ENCODE results near the gene FBXL15. TPM values are rescaled to one million over a fixed set of nuclear protein-coding genes. Genes with fewer than 3 reads are reported as not detected.

FBXL15 gene
- total RNA-seq, 4 donors from 2014 or later = 18.6 to 41.9 (median 26.1) TPM

- H3K27ac ChIP-seq = peak overlapping the region in 3 of 4 donors; percentile 52 to 98 (median 96)
- no peak overlapping the region for H3K4me3 ChIP-seq
- no peaks in the 10 kb centered on the region for H3K9me3 ChIP-seq
- no peak for ATAC-seq
- peaks cover 14% of the 10 kb centered on the region for H3K27me3 ChIP-seq
- 40% methylated on average over 1 of the region's 13 CpGs; no CpG with 5 or more reads in 1 of the 2 donors for WGBS, 2 donors (ENCODE audit: low coverage in 1 of 2)
- H3K36me3 ChIP-seq = peaks cover 0 to 44% of the 10 kb centered on the region in 2 donors
- peaks cover 0 to 84% (median 13%) of the 10 kb centered on the region in 3 donors for H3K4me1 ChIP-seq
- TF ChIP-seq POLR2AphosphoS5 (IDR thresholded peaks at IDR 0.05) (no peak), CTCF (IDR thresholded peaks at IDR 0.05) (no peak), POLR2A (IDR thresholded peaks at IDR 0.05) (no peak), EP300 (IDR thresholded peaks at IDR 0.05) (no peak)
Observed at GRCh38 chr10:102403115-102403514, 17.5 kb upstream of the FBXL15 start.

GRCh38 chr10:102404361-102405107 lies 16.1 kb upstream of the FBXL15 start:
- peak overlapping the region in 3 of 4 donors; percentile 80 to 96 (median 95) for H3K27ac ChIP-seq
- H3K36me3 ChIP-seq = peaks cover 0 to 38% of the 10 kb centered on the region in 2 donors
- H3K27me3 ChIP-seq = peaks cover 29% of the 10 kb centered on the region
- no peak overlapping the region for H3K4me3 ChIP-seq
- no peaks in the 10 kb centered on the region for H3K9me3 ChIP-seq
- H3K4me1 ChIP-seq = peaks cover 0 to 84% (median 9%) of the 10 kb centered on the region in 3 donors
- no peak for ATAC-seq
- WGBS, 2 donors (ENCODE audit: low coverage in 1 of 2) = 68 to 75% methylated on average over 7 to 8 of the region's 17 CpGs
- TF ChIP-seq POLR2AphosphoS5 (IDR thresholded peaks at IDR 0.05) = no peak
- TF ChIP-seq POLR2A (IDR thresholded peaks at IDR 0.05) = no peak
- TF ChIP-seq EP300 (IDR thresholded peaks at IDR 0.05) = no peak
- no peak for TF ChIP-seq CTCF (IDR thresholded peaks at IDR 0.05)

- H3K9me3 ChIP-seq = no peaks in the 10 kb centered on the region
- ATAC-seq = no peak
- peak overlapping the region in 3 of 4 donors; percentile 80 to 96 (median 95) for H3K27ac ChIP-seq
- no CpG with 5 or more reads among the region's 19 CpGs for WGBS, 2 donors (ENCODE audit: low coverage in 1 of 2)
- peaks cover 35% of the 10 kb centered on the region for H3K27me3 ChIP-seq
- peaks cover 0 to 35% of the 10 kb centered on the region in 2 donors for H3K36me3 ChIP-seq
- TF ChIP-seq CTCF (IDR thresholded peaks at IDR 0.05) (no peak), POLR2A (IDR thresholded peaks at IDR 0.05) (no peak), EP300 (IDR thresholded peaks at IDR 0.05) (no peak), POLR2AphosphoS5 (IDR thresholded peaks at IDR 0.05) (no peak)
- peaks cover 0 to 84% (median 8%) of the 10 kb centered on the region in 3 donors for H3K4me1 ChIP-seq
- no peak overlapping the region for H3K4me3 ChIP-seq
Observed at GRCh38 chr10:102405108-102405571, 15.5 kb upstream of the FBXL15 start.

- peak overlapping the region in 3 of 4 donors; percentile 80 to 96 (median 95) for H3K27ac ChIP-seq
- H3K4me1 ChIP-seq = peaks cover 3 to 84% (median 13%) of the 10 kb centered on the region in 3 donors
- WGBS, 2 donors (ENCODE audit: low coverage in 1 of 2) = 61 to 63% methylated on average over 2 to 4 of the region's 6 CpGs
- H3K27me3 ChIP-seq = peaks cover 40% of the 10 kb centered on the region
- TF ChIP-seq EP300 (IDR thresholded peaks at IDR 0.05) (no peak), POLR2AphosphoS5 (IDR thresholded peaks at IDR 0.05) (no peak), CTCF (IDR thresholded peaks at IDR 0.05) (no peak), POLR2A (IDR thresholded peaks at IDR 0.05) (no peak)
- no peaks in the 10 kb centered on the region for H3K9me3 ChIP-seq
- peaks cover 0 to 30% of the 10 kb centered on the region in 2 donors for H3K36me3 ChIP-seq
- no peak overlapping the region for H3K4me3 ChIP-seq
- no peak for ATAC-seq
Observed at GRCh38 chr10:102405632-102406031, 15.0 kb upstream of the FBXL15 start.

Data from gastroesophageal sphincter (tissue), 4 donors.